ENCODE results near the gene CUL7.
"Not testable (repeated sequence)": the region's sequence is repeated elsewhere in the genome, so short reads cannot be mapped to it uniquely, and the experiment has no call there.

The CUL7 gene

DNA sequence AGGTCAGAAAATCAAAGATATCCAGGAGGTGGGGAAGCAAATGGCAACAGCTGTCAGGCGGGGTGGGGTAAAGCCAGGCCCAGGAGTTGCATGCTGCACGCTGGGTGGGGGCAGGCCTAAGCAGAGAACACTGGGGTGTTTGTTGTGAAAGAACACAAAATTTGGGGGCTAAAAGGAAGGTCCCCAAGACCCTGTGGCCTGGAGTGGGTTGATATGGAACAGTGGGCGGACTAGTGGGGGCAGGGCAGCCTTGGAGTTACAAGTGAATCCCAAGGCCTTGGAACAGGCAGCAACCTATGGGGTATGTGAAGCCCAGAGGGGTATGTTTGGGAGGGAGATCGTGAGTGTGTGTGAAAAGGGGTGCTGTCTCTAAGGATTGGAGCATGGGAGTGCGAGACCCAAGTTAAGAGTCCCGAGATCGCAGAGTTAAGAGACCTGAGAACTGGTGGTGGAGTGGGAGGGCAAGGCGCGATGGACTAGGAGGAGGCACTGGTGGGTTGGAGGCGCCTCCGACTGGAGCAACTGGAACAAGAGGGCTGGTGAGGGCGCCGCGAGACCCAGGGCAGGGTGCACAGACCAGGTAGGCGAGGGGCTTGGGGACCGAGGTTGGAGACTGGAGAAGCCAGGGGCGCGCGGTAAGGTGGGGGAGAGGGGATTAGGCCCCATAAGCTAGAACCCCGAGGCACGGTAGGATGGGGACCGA lies 658 bp downstream of the CUL7 start:
- DNase-seq (ENCODE audit: low spot score in 2 of 2): no peak

DNA sequence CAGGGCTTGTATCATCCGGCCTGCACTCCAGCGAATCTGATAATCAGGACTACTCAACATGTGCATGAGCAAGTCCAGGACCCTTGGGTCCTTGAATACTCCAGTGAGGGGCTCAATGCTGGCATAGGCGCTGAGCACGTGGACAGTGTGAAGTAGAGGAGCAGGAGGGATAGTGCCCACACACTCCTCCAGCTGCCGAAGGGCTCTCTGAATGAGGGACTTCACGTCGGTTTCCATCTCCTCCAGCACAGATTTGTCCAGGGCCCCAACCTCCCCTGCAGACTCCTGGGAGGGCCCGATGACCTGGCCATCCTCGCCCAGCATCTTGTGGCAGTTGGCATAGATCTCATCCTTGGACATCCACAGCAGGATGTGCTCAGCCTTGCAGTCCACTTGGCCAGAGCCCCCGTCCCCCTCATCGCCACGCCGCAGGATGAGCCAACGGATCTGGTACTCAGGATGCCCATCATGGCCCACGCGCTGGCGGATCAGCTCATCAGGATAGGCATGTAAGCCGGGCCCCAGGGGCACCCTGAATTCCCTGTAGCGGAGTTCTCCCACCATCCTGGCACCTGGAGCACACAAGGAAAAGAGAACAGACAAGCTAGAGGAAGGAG lies 1.3 kb downstream of the CUL7 start:
- ATAC-seq (replicated peaks; ENCODE audit: extremely low read depth, poor library complexity, severe bottlenecking) (no peak), DNase-seq (ENCODE audit: low spot score in 2 of 2) (no peak)
- no peaks in the 10 kb centered on the region for H3K9me3 Mint-ChIP-seq
- no peaks in the 10 kb centered on the region for H3K27me3 Mint-ChIP-seq
- peak overlapping the region; percentile 93 for H3K4me3 Mint-ChIP-seq
- peaks cover 37% of the 10 kb centered on the region for H3K36me3 Mint-ChIP-seq (ENCODE audit: insufficient read depth)
- H3K4me1 Mint-ChIP-seq: peaks cover 38% of the 10 kb centered on the region
- H3K27ac Mint-ChIP-seq (ENCODE audit: low read depth): peak overlapping the region; percentile 91

More for the DNA sequence above, 658 bp downstream of the CUL7 start:
- Mint-ChIP-seq H3K9me3 (no peaks in the 10 kb centered on the region), H3K4me3 (peak overlapping the region; percentile 93), H3K4me1 (peaks cover 40% of the 10 kb centered on the region), H3K27me3 (no peaks in the 10 kb centered on the region), H3K27ac (ENCODE audit: low read depth) (peak overlapping the region; percentile 91), H3K36me3 (ENCODE audit: insufficient read depth) (peaks cover 37% of the 10 kb centered on the region)
- ATAC-seq (replicated peaks; ENCODE audit: extremely low read depth, poor library complexity, severe bottlenecking): peak; percentile 8

DNA sequence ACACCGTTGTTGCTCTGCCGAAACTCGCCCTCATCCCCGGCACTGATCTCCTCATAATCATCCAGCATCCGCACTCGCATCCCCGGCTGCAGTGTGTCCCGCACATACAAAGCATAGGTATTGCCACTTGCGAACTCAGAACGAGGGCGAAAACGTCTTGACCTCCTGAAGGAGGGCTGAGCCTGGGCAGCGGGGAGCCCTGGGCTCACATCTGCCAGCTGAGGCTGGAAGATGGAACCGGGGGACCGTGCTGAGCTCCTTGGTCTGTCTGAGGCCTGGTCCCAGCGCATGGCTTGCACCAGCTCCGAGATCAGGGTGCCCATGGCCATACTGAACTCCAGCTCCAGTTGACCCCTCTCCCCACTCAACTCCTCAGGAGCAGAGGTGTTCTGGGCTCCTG lies 2.7 kb downstream of the CUL7 start:
- no peaks in the 10 kb centered on the region for H3K27me3 Mint-ChIP-seq
- H3K4me1 Mint-ChIP-seq: peaks cover 38% of the 10 kb centered on the region
- H3K36me3 Mint-ChIP-seq (ENCODE audit: insufficient read depth): peaks cover 32% of the 10 kb centered on the region
- no peak for ATAC-seq (replicated peaks; ENCODE audit: extremely low read depth, poor library complexity, severe bottlenecking)
- no peaks in the 10 kb centered on the region for H3K9me3 Mint-ChIP-seq
- no peak overlapping the region for H3K27ac Mint-ChIP-seq (ENCODE audit: low read depth)
- DNase-seq (ENCODE audit: low spot score in 2 of 2): no peak
- H3K4me3 Mint-ChIP-seq: no peak overlapping the region

DNA sequence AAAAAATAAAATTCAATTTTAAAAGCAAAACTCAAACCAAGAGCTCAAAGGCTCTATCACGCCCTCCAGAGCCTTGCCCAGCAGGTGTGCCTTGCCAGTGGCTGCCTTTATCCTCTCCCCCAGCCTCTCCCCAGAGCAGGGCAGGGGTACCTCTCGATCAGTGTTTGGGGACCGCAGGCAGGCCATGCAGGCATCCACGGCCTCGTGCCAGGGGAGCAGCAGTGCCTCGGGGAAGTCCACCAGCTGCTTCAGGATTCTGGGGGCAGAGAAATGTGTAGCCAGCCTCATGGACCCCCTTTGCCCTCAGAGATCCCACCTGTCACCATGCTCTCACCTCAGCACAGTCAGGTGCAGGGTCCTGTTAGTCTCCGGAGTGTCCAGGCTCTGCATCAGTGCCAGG lies 5.7 kb downstream of the CUL7 start:
- peaks cover 26% of the 10 kb centered on the region for H3K36me3 Mint-ChIP-seq (ENCODE audit: insufficient read depth)
- no peaks in the 10 kb centered on the region for H3K27me3 Mint-ChIP-seq
- DNase-seq (ENCODE audit: low spot score in 2 of 2) (no peak), ATAC-seq (replicated peaks; ENCODE audit: extremely low read depth, poor library complexity, severe bottlenecking) (no peak)
- no peak overlapping the region for H3K27ac Mint-ChIP-seq (ENCODE audit: low read depth)
- H3K4me1 Mint-ChIP-seq: peaks cover 24% of the 10 kb centered on the region
- H3K9me3 Mint-ChIP-seq: no peaks in the 10 kb centered on the region
- H3K4me3 Mint-ChIP-seq: no peak overlapping the region

DNA sequence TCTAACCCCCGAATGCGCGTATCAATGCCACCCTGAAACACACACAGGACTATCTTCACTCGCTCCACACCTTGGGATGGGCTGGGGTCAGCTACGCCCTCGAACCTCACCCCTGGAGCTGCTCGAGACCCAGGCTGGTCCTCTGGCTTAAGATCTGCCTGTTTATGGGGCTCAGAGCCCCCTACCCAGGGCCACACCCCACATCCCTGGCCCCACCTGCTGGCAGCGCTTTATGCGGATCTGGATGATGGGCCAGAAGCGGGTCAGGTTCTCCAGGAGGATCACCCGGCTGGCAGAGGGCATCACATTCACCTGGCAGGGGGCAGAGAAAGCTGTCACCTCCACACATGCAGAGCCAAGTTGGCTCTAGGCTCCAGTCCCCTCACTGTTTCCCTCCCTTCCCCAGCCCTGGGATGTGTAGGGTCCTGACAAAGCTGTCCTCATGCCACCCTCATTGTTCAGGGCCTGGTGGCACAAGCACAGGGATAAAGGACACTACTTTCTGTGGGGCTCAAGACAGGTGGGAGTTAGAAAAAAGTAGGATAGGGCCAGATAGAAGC lies 8.2 kb downstream of the CUL7 start:
- Mint-ChIP-seq H3K27ac (ENCODE audit: low read depth) (peak overlapping the region; percentile 24), H3K36me3 (ENCODE audit: insufficient read depth) (peaks cover 20% of the 10 kb centered on the region), H3K9me3 (no peaks in the 10 kb centered on the region), H3K4me1 (peaks cover 3% of the 10 kb centered on the region), H3K27me3 (no peaks in the 10 kb centered on the region), H3K4me3 (no peak overlapping the region)
- ATAC-seq (replicated peaks; ENCODE audit: extremely low read depth, poor library complexity, severe bottlenecking) (no peak), DNase-seq (ENCODE audit: low spot score in 2 of 2) (no peak)

DNA sequence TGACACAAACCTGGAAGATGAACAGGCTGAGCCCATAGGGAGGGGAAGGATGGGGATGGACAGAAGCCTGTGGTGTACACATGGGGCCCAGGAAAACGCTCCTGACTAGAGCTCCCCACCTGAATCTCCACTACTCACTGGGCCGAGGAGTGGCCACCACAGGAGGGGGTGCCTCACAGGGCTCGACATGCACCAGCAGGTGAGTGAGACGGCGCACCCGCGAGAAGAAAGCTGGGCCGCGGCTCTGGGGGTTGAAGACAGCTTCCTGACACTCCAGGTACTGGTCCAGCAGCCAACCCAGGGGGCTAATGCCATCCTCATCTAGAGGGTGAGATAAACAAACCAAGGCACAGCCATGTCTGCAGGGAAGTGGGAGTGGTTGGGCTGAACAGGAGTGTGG lies 10.3 kb downstream of the CUL7 start:
- Mint-ChIP-seq H3K36me3 (ENCODE audit: insufficient read depth) (peaks cover 18% of the 10 kb centered on the region), H3K27me3 (no peaks in the 10 kb centered on the region), H3K27ac (ENCODE audit: low read depth) (no peak overlapping the region), H3K9me3 (no peaks in the 10 kb centered on the region), H3K4me3 (no peak overlapping the region), H3K4me1 (no peaks in the 10 kb centered on the region)
- no peak for ATAC-seq (replicated peaks; ENCODE audit: extremely low read depth, poor library complexity, severe bottlenecking)
- no peak for DNase-seq (ENCODE audit: low spot score in 2 of 2)

DNA sequence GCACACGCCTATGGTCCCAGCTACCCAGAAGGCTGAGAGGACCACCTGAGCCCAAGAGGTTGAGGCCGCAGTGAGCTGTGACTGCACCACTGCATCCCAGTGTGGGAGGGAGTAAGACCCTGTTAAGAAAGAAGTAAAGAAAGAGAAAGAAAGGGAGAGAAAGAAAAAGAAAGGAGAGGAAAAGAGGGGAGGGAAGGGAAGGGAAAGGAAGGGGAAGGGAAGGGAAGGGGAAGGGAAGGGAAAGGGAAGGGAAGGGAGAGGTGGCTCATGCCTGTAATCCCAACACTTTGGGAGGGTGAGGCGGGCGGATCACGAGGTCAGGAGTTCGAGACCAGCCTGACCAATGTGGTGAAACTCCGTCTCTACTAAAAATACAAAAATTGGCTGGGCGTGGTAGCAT lies 12.2 kb downstream of the CUL7 start:
- Mint-ChIP-seq H3K27ac (ENCODE audit: low read depth) (peak overlapping the region; percentile 72), H3K36me3 (ENCODE audit: insufficient read depth) (peaks cover 17% of the 10 kb centered on the region)
- H3K9me3 Mint-ChIP-seq; H3K4me1 Mint-ChIP-seq; H3K4me3 Mint-ChIP-seq; H3K27me3 Mint-ChIP-seq; ATAC-seq (replicated peaks; ENCODE audit: extremely low read depth, poor library complexity, severe bottlenecking); DNase-seq (ENCODE audit: low spot score in 2 of 2): not testable (repeated sequence)

DNA sequence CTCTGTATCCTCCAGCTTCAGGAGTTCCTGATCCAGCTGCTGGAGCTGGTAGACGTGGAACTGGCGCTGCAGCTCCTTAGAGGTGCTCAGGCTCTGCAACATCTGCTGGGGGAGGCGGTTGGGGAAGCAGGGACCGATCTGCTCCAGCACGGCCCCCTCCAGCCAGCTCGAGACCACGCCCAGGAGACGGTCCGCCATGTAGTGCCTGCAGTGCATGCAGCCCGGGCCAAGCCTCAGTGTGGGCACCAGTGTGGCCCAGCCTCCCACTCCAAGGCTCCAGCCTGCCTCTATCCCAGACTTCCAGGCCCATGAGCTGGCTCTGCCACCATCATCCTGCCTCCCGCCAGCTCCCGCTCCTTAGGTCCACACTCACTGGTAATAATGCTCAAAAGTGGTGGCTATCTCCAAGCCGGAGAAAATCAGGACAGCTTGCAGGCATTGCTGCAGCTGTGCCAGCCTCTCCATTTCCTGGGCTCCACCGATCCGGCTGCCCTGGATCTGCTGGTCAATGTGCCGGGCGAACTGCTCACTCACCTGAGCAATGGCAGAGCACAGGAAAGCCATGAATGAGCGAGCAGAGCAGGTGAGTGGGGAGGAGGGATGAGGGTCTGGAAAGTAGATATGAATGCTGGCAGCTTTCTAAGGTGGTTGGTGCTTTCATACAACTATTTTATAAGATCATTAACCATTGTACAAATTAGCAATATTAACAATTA lies 13.0 kb downstream of the CUL7 start:
- ATAC-seq (replicated peaks; ENCODE audit: extremely low read depth, poor library complexity, severe bottlenecking) (no peak), DNase-seq (ENCODE audit: low spot score in 2 of 2) (no peak)
- Mint-ChIP-seq H3K27me3 (no peaks in the 10 kb centered on the region), H3K9me3 (no peaks in the 10 kb centered on the region), H3K36me3 (ENCODE audit: insufficient read depth) (peaks cover 17% of the 10 kb centered on the region), H3K27ac (ENCODE audit: low read depth) (peak overlapping the region; percentile 56), H3K4me3 (no peak overlapping the region), H3K4me1 (no peaks in the 10 kb centered on the region)

DNA sequence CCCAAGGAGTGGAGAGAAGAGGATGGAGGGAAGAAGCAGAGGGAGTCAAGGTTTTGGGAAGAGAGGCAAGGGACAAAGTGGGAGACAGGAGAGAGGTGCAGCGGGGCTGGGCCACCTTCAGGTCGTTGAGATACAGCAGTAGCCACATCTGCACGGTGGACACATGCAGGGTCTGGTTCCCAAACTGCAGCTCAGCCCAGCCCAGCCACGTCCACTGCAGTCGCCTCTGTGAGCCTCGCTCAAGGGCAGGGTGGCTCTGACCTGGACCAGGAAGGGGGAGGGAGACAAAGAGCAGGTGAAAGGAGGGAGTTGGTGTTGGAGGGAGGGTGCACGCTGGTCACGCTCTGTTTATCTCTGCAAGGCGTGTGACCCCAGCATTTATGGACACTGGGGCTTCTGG lies 14.9 kb downstream of the CUL7 start:
- Mint-ChIP-seq H3K9me3 (no peaks in the 10 kb centered on the region), H3K4me3 (no peak overlapping the region), H3K27ac (ENCODE audit: low read depth) (peak overlapping the region; percentile 6), H3K4me1 (no peaks in the 10 kb centered on the region), H3K36me3 (ENCODE audit: insufficient read depth) (peaks cover 22% of the 10 kb centered on the region), H3K27me3 (no peaks in the 10 kb centered on the region)
- no peak for DNase-seq (ENCODE audit: low spot score in 2 of 2)
- no peak for ATAC-seq (replicated peaks; ENCODE audit: extremely low read depth, poor library complexity, severe bottlenecking)

DNA sequence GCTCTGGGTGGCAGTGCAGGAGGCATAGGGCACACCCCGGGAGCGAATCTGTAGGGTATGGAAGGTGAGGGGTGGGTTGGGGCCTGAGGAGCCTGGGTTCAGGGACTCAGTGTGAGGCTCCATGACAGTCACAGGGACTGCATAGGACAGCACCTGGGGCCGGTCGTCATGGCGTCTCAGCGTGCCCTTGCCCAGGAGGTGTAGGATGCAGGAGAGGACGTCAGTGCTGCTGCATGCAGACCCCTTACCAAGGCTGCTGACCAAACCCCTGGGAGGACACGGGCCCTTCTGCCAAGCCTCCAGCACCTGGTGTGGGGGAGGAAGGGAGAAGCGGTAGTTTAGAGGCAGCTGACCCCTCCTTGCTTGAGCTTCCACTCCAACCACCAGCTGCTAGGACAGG lies 15.9 kb downstream of the CUL7 start:
- Mint-ChIP-seq H3K4me3 (no peak overlapping the region), H3K4me1 (no peaks in the 10 kb centered on the region), H3K27ac (ENCODE audit: low read depth) (no peak overlapping the region), H3K36me3 (ENCODE audit: insufficient read depth) (peaks cover 18% of the 10 kb centered on the region), H3K9me3 (no peaks in the 10 kb centered on the region), H3K27me3 (no peaks in the 10 kb centered on the region)
- ATAC-seq (replicated peaks; ENCODE audit: extremely low read depth, poor library complexity, severe bottlenecking): no peak
- DNase-seq (ENCODE audit: low spot score in 2 of 2): no peak

DNA sequence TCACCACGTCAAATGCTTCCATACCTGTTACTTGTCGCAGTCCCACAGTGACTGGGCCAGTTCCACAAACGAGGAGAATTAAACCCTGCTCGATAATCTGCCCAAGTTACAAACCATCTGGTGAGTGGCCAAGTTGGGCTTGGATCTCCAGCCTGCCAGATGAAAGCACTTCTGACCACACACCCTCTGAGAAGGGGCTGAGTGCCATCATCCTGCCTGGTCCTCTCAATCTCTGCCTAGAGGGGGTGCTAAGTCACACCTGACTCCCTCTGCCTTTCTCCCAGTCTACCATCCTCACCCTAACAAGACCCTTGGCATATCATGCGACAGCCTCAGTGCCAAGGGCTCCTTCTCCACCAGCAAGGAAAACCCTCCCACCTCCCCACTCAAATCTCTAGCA lies 16.5 kb downstream of the CUL7 start:
- no peak for DNase-seq (ENCODE audit: low spot score in 2 of 2)

DNA sequence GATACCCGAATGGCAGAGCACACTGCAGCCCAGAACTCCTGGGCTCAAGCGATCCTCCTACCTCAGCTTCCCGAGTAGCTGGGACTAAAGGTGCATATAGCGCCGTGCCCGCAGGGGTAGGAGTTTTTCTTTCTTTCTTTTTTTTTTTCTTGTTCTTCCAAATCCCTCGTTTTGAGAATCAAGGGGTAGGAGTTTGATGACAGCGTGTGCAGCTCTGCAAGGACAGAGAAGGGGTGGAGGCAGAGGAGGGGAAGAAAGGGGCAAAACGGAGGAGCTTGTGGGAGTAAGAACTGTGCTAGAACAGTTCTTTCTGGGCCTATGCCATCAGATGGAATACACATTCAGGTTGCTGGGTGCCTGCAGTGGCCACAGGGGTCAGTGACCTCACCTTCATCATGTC lies 16.9 kb downstream of the CUL7 start:
- H3K4me3 Mint-ChIP-seq: no peak overlapping the region
- ATAC-seq (replicated peaks; ENCODE audit: extremely low read depth, poor library complexity, severe bottlenecking): no peak
- H3K9me3 Mint-ChIP-seq: no peaks in the 10 kb centered on the region
- H3K36me3 Mint-ChIP-seq (ENCODE audit: insufficient read depth): peaks cover 22% of the 10 kb centered on the region
- no peaks in the 10 kb centered on the region for H3K27me3 Mint-ChIP-seq
- no peaks in the 10 kb centered on the region for H3K4me1 Mint-ChIP-seq
- H3K27ac Mint-ChIP-seq (ENCODE audit: low read depth): no peak overlapping the region
- DNase-seq (ENCODE audit: low spot score in 2 of 2): no peak

More for the DNA sequence above, 16.5 kb downstream of the CUL7 start:
- no peaks in the 10 kb centered on the region for H3K9me3 Mint-ChIP-seq
- ATAC-seq (replicated peaks; ENCODE audit: extremely low read depth, poor library complexity, severe bottlenecking): no peak
- H3K27me3 Mint-ChIP-seq: no peaks in the 10 kb centered on the region
- peaks cover 18% of the 10 kb centered on the region for H3K36me3 Mint-ChIP-seq (ENCODE audit: insufficient read depth)
- no peak overlapping the region for H3K27ac Mint-ChIP-seq (ENCODE audit: low read depth)
- H3K4me1 Mint-ChIP-seq: no peaks in the 10 kb centered on the region
- no peak overlapping the region for H3K4me3 Mint-ChIP-seq

All from central memory CD8-positive, alpha-beta T cell (primary cell).